ENCODE results near the gene RASGRF1.
A peak's percentile ranks its signal among the peaks of the same experiment; 100 is the strongest.

DNA sequence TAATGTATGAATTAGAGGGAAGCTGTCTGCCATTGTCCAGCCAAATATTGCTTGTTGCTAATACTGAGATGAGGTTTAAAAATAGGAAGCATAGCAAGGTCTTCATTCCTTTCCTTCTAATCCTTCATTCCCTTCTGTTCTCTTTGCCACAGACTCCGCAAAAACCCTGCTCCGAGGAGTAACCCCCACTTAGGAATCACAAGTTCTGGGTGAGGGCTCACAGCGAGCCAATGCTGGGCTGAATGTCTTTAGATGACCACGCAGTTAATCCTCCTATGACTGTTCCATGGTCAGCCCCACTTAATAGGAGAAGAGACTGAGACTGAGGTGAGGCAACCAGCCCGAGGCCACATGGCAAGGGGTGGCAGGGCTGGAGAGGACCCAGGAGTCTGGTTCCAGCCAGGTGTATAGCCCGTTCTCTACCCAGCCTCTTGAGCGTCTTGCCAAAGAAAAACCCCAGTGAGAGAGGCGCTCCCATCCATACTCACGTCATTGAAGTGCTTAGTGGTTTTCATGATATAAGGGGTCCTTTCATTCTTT is 100.8 kb downstream of the RASGRF1 start:
- TF ChIP-seq, protein P1, sequence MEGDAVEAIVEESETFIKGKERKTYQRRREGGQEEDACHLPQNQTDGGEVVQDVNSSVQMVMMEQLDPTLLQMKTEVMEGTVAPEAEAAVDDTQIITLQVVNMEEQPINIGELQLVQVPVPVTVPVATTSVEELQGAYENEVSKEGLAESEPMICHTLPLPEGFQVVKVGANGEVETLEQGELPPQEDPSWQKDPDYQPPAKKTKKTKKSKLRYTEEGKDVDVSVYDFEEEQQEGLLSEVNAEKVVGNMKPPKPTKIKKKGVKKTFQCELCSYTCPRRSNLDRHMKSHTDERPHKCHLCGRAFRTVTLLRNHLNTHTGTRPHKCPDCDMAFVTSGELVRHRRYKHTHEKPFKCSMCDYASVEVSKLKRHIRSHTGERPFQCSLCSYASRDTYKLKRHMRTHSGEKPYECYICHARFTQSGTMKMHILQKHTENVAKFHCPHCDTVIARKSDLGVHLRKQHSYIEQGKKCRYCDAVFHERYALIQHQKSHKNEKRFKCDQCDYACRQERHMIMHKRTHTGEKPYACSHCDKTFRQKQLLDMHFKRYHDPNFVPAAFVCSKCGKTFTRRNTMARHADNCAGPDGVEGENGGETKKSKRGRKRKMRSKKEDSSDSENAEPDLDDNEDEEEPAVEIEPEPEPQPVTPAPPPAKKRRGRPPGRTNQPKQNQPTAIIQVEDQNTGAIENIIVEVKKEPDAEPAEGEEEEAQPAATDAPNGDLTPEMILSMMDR (IDR thresholded peaks at IDR 0.05): no peak
- TF ChIP-seq POLR2A (IDR thresholded peaks at IDR 0.05) (no peak), POLR2AphosphoS5 (IDR thresholded peaks at IDR 0.05) (peak in 1 of 4 donors; percentile 23)
